ENCODE results near the gene CMTM3.

The CMTM3 gene

DNA sequence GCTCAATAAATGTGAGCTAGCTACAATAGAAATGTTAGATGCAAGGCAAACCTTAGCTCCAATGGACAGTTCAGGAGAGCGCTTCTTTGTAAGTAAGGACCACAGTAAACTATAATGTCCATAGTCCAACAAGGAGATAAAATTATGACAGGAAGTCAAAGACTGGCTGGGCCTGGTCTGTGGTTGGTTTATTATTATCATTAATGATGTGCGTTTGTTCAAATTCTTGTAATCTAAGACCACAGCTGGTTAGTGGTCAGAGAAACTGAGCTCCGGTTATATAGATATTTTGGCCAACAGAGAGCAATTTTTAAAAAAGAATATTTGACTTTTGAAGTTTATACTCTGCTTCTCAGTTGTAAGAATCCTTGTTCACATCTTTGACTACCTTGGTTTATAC lies 30.0 kb upstream of the CMTM3 start:
- H3K9me2 ChIP-seq (ENCODE audit: low read depth, low read length), result no peaks in the 10 kb centered on the region
- no peak overlapping the region for H3K4me3 ChIP-seq (ENCODE audit: low read depth, low read length, poor library complexity, severe bottlenecking)
- H3K9me3 ChIP-seq (ENCODE audit: low read length), result no peaks in the 10 kb centered on the region
- H3K27me3 ChIP-seq (ENCODE audit: insufficient read depth, low read length), result no peaks in the 10 kb centered on the region
- H4K20me1 ChIP-seq (ENCODE audit: insufficient read depth, low read length), result no peaks in the 10 kb centered on the region
- no peaks in the 10 kb centered on the region for H3F3A ChIP-seq (ENCODE audit: insufficient read depth, low read length)
- TF ChIP-seq EZH2 (IDR thresholded peaks at IDR 0.05; ENCODE audit: borderline replicate concordance, low read length), result no peak
- TF ChIP-seq, protein P1, sequence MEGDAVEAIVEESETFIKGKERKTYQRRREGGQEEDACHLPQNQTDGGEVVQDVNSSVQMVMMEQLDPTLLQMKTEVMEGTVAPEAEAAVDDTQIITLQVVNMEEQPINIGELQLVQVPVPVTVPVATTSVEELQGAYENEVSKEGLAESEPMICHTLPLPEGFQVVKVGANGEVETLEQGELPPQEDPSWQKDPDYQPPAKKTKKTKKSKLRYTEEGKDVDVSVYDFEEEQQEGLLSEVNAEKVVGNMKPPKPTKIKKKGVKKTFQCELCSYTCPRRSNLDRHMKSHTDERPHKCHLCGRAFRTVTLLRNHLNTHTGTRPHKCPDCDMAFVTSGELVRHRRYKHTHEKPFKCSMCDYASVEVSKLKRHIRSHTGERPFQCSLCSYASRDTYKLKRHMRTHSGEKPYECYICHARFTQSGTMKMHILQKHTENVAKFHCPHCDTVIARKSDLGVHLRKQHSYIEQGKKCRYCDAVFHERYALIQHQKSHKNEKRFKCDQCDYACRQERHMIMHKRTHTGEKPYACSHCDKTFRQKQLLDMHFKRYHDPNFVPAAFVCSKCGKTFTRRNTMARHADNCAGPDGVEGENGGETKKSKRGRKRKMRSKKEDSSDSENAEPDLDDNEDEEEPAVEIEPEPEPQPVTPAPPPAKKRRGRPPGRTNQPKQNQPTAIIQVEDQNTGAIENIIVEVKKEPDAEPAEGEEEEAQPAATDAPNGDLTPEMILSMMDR (IDR thresholded peaks at IDR 0.05; ENCODE audit: low read length), result no peak
- H2AFZ ChIP-seq (ENCODE audit: low read length), result no peak overlapping the region
- H3K79me2 ChIP-seq (ENCODE audit: insufficient read depth, low read length), result no peaks in the 10 kb centered on the region
- H3K27ac ChIP-seq (ENCODE audit: low read depth, low read length, poor library complexity, severe bottlenecking), result no peak overlapping the region
- H3K4me1 ChIP-seq (ENCODE audit: insufficient read depth, low read length, severe bottlenecking), result no peaks in the 10 kb centered on the region
- H3K9ac ChIP-seq (ENCODE audit: low read length), result no peak overlapping the region
- no peak overlapping the region for H3K4me2 ChIP-seq (ENCODE audit: low read length)
- H3K36me3 ChIP-seq (ENCODE audit: insufficient read depth, low read length), result no peaks in the 10 kb centered on the region

DNA sequence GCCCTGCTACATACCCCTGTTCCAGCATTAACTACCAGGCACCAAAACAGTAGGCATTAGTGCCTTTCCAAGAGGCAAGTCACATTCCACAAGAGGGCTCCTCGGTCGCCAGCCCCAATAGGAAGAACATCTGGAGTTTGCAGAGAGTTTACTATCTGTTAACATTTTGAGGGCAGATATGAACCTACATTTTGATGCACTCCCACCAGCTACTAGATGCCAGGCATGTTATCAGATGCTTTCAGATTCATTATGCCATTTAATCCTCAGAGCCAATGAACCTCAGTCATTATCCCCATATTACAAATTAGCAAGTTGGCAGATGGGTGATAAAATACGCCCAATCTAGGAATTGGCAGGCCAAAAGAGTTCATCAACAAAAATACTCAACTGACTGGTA lies 29.4 kb upstream of the CMTM3 start:
- Histone ChIP-seq H3K9me3 (ENCODE audit: low read length) (no peaks in the 10 kb centered on the region), H3K36me3 (ENCODE audit: insufficient read depth, low read length) (no peaks in the 10 kb centered on the region), H3K4me1 (ENCODE audit: insufficient read depth, low read length, severe bottlenecking) (no peaks in the 10 kb centered on the region), H3K9ac (ENCODE audit: low read length) (no peak overlapping the region), H2AFZ (ENCODE audit: low read length) (no peak overlapping the region), H3K27ac (ENCODE audit: low read depth, low read length, poor library complexity, severe bottlenecking) (no peak overlapping the region), H3K4me3 (ENCODE audit: low read depth, low read length, poor library complexity, severe bottlenecking) (no peak overlapping the region), H3K79me2 (ENCODE audit: insufficient read depth, low read length) (no peaks in the 10 kb centered on the region), H3F3A (ENCODE audit: insufficient read depth, low read length) (no peaks in the 10 kb centered on the region), H3K4me2 (ENCODE audit: low read length) (no peak overlapping the region), H3K27me3 (ENCODE audit: insufficient read depth, low read length) (no peaks in the 10 kb centered on the region), H3K9me2 (ENCODE audit: low read depth, low read length) (no peaks in the 10 kb centered on the region), H4K20me1 (ENCODE audit: insufficient read depth, low read length) (no peaks in the 10 kb centered on the region)
- TF ChIP-seq, protein P1 (IDR thresholded peaks at IDR 0.05; ENCODE audit: low read length), result no peak
- TF ChIP-seq EZH2 (IDR thresholded peaks at IDR 0.05; ENCODE audit: borderline replicate concordance, low read length), result no peak

DNA sequence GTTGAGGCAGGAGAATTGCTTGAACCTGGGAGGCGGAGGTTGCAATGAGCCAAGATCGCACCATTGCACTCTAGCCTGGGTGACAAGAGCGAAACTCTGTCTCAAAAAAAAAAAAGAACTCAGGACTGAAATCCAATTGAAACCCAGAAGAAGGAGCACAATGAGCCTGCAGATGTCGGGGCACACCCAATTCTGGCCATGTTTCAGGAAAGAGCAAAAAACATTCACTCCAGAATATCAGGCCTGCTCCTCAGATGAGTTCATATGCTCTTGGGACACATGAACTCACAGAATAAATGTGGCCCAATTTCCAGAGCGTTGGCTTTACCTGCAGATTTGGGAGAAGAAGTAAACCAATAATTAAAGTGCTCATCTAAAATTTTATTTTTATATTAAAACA lies 28.2 kb upstream of the CMTM3 start:
- no peaks in the 10 kb centered on the region for H3K27me3 ChIP-seq (ENCODE audit: insufficient read depth, low read length)

More for the DNA sequence above, 28.2 kb upstream of the CMTM3 start:
- Histone ChIP-seq H3K9ac (ENCODE audit: low read length) (no peak overlapping the region), H2AFZ (ENCODE audit: low read length) (no peak overlapping the region), H3K4me1 (ENCODE audit: insufficient read depth, low read length, severe bottlenecking) (no peaks in the 10 kb centered on the region), H3K79me2 (ENCODE audit: insufficient read depth, low read length) (no peaks in the 10 kb centered on the region), H3K9me3 (ENCODE audit: low read length) (no peaks in the 10 kb centered on the region), H3K4me2 (ENCODE audit: low read length) (no peak overlapping the region), H3K36me3 (ENCODE audit: insufficient read depth, low read length) (no peaks in the 10 kb centered on the region), H3K9me2 (ENCODE audit: low read depth, low read length) (no peaks in the 10 kb centered on the region), H4K20me1 (ENCODE audit: insufficient read depth, low read length) (no peaks in the 10 kb centered on the region), H3K4me3 (ENCODE audit: low read depth, low read length, poor library complexity, severe bottlenecking) (no peak overlapping the region), H3K27ac (ENCODE audit: low read depth, low read length, poor library complexity, severe bottlenecking) (no peak overlapping the region), H3F3A (ENCODE audit: insufficient read depth, low read length) (no peaks in the 10 kb centered on the region)
- TF ChIP-seq EZH2 (IDR thresholded peaks at IDR 0.05; ENCODE audit: borderline replicate concordance, low read length), result no peak
- TF ChIP-seq, protein P1 (IDR thresholded peaks at IDR 0.05; ENCODE audit: low read length), result no peak

Data from OCI-LY1 (cell line).